Measurements from ENCODE around the gene RBM8A.

RBM8A gene

GRCh38 chr1:145912128-145912641 is 15.1 kb downstream of the RBM8A start:
- DNase-seq, result no peak

- DNase-seq, result no peak
Measured at GRCh38 chr1:145908653-145909052, 18.6 kb downstream of the RBM8A start.

- no peak for DNase-seq
Measured at GRCh38 chr1:145906954-145907753, 20.1 kb downstream of the RBM8A start.

- DNase-seq, result no peak
Measured at GRCh38 chr1:145901312-145902021, 25.8 kb downstream of the RBM8A start.

GRCh38 chr1:145898756-145899155 is 28.5 kb downstream of the RBM8A start:
- no peak for DNase-seq

- DNase-seq, result no peak
Measured at GRCh38 chr1:145897969-145898368, 29.3 kb downstream of the RBM8A start.

GRCh38 chr1:145895471-145895870 is 31.8 kb downstream of the RBM8A start:
- no peak for DNase-seq

GRCh38 chr1:145893306-145894055 is 33.8 kb downstream of the RBM8A start:
- no peak for DNase-seq

GRCh38 chr1:145892486-145893087 is 34.7 kb downstream of the RBM8A start:
- DNase-seq, result no peak

- peak; percentile 94 to 99 (median 98) for DNase-seq
Measured at GRCh38 chr1:145891587-145892485, 35.4 kb downstream of the RBM8A start.

- DNase-seq, result peak in 1 of 3 experiments; percentile 53
Measured at GRCh38 chr1:145891143-145891542, 36.1 kb downstream of the RBM8A start.

- peak in 2 of 3 experiments; percentile 57 to 90 for DNase-seq
Measured at GRCh38 chr1:145889722-145890121, 37.6 kb downstream of the RBM8A start.

GRCh38 chr1:145887631-145888030 is 39.7 kb downstream of the RBM8A start:
- no peak for DNase-seq

- DNase-seq, result peak in 1 of 3 experiments; percentile 39
Measured at GRCh38 chr1:145886816-145887215, 40.5 kb downstream of the RBM8A start.

- DNase-seq, result no peak
Measured at GRCh38 chr1:145886390-145886789, 40.9 kb downstream of the RBM8A start.

- DNase-seq, result peak in 1 of 3 experiments; percentile 96
Measured at GRCh38 chr1:145885738-145886287, 41.5 kb downstream of the RBM8A start, which contains the start of gene ANKRD35. ANKRD35 (minus strand) TSS chr1:145885866; CDS start chr1:145885758, 108 bp downstream.

GRCh38 chr1:145884675-145885074 is 42.6 kb downstream of the RBM8A start:
- DNase-seq, result no peak

GRCh38 chr1:145879775-145880174 is 47.5 kb downstream of the RBM8A start:
- DNase-seq, result peak; percentile 89 to 100 (median 99)

- peak in 2 of 3 experiments; percentile 41 to 78 for DNase-seq
Measured at GRCh38 chr1:145878724-145879123, 48.6 kb downstream of the RBM8A start.

GRCh38 chr1:145877923-145878486 is 49.3 kb downstream of the RBM8A start:
- DNase-seq, result no peak

- DNase-seq, result no peak
Measured at GRCh38 chr1:145874646-145875045, 52.6 kb downstream of the RBM8A start.

Data from NCI-H1417 (cell line).